Measurements from ENCODE around the gene GTF2H4.

- TF ChIP-seq FOXM1 (IDR thresholded peaks at IDR 0.05; ENCODE audit: low read depth, low read length) (no peak), USF1 (IDR thresholded peaks at IDR 0.05; ENCODE audit: borderline replicate concordance, extremely low read length, insufficient read depth, low read depth, low read length) (no peak), SMC3 (IDR thresholded peaks at IDR 0.05; ENCODE audit: borderline replicate concordance, low read length) (no peak), CTCF (IDR thresholded peaks at IDR 0.05 in 2 of 3, conservative IDR thresholded peaks at IDR 0.05 in 1 of 3; ENCODE audit: control insufficient read depth in 2 of 3, extremely low read depth in 1 of 3, insufficient read depth in 1 of 3, low read depth in 3 of 3, low read length in 3 of 3) (no peak), POLR2A (IDR thresholded peaks at IDR 0.05; ENCODE audit: low read depth, low read length) (no peak), SIN3A (IDR thresholded peaks at IDR 0.05; ENCODE audit: low read depth, low read length) (no peak), KAT2A (conservative IDR thresholded peaks at IDR 0.05; ENCODE audit: control insufficient read depth, low read depth, low read length) (no peak), ZNF687 (IDR thresholded peaks at IDR 0.05) (no peak), CEBPB (IDR thresholded peaks at IDR 0.05; ENCODE audit: borderline replicate concordance in 1 of 2, low read depth in 2 of 2, low read length in 2 of 2) (no peak)
- TF ChIP-seq, protein P1, sequence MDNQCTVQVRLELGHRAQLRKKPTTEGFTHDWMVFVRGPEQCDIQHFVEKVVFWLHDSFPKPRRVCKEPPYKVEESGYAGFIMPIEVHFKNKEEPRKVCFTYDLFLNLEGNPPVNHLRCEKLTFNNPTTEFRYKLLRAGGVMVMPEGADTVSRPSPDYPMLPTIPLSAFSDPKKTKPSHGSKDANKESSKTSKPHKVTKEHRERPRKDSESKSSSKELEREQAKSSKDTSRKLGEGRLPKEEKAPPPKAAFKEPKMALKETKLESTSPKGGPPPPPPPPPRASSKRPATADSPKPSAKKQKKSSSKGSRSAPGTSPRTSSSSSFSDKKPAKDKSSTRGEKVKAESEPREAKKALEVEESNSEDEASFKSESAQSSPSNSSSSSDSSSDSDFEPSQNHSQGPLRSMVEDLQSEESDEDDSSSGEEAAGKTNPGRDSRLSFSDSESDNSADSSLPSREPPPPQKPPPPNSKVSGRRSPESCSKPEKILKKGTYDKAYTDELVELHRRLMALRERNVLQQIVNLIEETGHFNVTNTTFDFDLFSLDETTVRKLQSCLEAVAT (IDR thresholded peaks at IDR 0.05), result no peak
- TF ChIP-seq, protein P2, sequence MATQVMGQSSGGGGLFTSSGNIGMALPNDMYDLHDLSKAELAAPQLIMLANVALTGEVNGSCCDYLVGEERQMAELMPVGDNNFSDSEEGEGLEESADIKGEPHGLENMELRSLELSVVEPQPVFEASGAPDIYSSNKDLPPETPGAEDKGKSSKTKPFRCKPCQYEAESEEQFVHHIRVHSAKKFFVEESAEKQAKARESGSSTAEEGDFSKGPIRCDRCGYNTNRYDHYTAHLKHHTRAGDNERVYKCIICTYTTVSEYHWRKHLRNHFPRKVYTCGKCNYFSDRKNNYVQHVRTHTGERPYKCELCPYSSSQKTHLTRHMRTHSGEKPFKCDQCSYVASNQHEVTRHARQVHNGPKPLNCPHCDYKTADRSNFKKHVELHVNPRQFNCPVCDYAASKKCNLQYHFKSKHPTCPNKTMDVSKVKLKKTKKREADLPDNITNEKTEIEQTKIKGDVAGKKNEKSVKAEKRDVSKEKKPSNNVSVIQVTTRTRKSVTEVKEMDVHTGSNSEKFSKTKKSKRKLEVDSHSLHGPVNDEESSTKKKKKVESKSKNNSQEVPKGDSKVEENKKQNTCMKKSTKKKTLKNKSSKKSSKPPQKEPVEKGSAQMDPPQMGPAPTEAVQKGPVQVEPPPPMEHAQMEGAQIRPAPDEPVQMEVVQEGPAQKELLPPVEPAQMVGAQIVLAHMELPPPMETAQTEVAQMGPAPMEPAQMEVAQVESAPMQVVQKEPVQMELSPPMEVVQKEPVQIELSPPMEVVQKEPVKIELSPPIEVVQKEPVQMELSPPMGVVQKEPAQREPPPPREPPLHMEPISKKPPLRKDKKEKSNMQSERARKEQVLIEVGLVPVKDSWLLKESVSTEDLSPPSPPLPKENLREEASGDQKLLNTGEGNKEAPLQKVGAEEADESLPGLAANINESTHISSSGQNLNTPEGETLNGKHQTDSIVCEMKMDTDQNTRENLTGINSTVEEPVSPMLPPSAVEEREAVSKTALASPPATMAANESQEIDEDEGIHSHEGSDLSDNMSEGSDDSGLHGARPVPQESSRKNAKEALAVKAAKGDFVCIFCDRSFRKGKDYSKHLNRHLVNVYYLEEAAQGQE (IDR thresholded peaks at IDR 0.05; ENCODE audit: low read depth, low read length), result no peak
These were observed 25.7 kb upstream of the GTF2H4 start for GRCh38 chr6:30882204-30882758.
